ENCODE measurements around the gene CDC25C. TPM values are rescaled to one million over a fixed set of nuclear protein-coding genes. Genes with fewer than 3 reads are reported as not detected.
A peak's percentile ranks its signal among the peaks of the same experiment; 100 is the strongest.

CDC25C gene
- total RNA-seq, 1 experiment from 2014 or later, result 36.2 TPM

DNA sequence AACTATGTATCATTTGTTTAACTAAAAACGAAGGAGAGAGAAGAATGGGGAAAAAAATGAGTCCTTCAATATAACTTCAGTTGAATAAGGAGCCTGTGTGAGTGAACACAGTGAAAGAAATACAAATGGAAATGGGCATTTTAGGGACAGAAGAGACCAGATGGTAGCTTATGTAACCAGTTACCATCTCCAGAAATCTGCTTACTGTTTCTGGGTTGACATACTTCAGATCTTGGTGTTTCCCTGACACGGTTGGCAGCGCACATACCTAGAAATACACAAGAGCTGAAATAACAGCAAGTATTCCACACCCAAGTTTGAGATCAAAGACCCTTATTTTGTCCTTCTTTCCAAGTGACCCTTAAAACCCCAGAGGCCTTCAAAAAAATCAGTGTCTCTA lies 42.3 kb downstream of the CDC25C start:
- Histone ChIP-seq H3F3A (ENCODE audit: insufficient read depth, low read depth) (no peaks in the 10 kb centered on the region), H3K9me3 (ENCODE audit: insufficient read depth, low read depth) (no peaks in the 10 kb centered on the region), H3K36me3 (ENCODE audit: low read depth) (peaks cover 13% of the 10 kb centered on the region; the same call in 1 of the 2 replicates), H4K20me1 (ENCODE audit: insufficient read depth) (no peaks in the 10 kb centered on the region), H3K9me2 (ENCODE audit: insufficient read depth) (no peaks in the 10 kb centered on the region), H3K27ac (no peak overlapping the region), H3K4me3 (no peak overlapping the region), H2AFZ (no peak overlapping the region), H3K4me1 (replicated peaks; ENCODE audit: insufficient read depth) (no peaks in the 10 kb centered on the region), H3K79me2 (ENCODE audit: low read depth) (no peaks in the 10 kb centered on the region), H3K27me3 (ENCODE audit: insufficient read depth, low read depth) (no peaks in the 10 kb centered on the region), H3K4me2 (no peak overlapping the region)
- DNase-seq, result no peak
- POLR2A ChIA-PET (ENCODE audit: unreplicated experiment), result no interaction called here
- no peak for TF ChIP-seq CTCF (conservative IDR thresholded peaks at IDR 0.05)
- TF ChIP-seq EZH2 (IDR thresholded peaks at IDR 0.05; ENCODE audit: low read depth), result no peak
- CTCF ChIA-PET, result no interaction called here
- intact Hi-C loops (cut with micrococcal nuclease; ENCODE audit: unreplicated experiment), result no loop called here
- BruUV-seq (replicated peaks), result no TSS peak

DNA sequence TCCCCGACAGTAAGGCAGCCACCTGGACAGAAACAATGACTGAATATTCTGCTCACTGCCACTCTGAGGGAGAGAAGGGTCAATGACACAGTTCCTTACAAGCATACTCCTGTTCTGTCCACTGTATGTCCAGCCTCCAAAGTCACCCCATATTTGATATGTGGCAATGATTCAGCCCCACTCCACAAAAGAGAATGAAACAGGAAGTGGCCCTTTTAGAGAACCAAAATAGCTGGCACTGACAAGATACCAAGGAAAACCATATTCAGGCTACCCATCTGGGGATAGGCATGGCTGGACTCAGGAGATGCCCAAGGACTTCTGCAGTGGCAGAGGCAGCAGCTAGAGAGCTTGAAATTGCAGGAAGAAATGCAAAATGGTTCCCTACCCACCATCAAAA lies 44.4 kb downstream of the CDC25C start:
- Histone ChIP-seq H3K36me3 (ENCODE audit: low read depth) (peaks cover 13% of the 10 kb centered on the region; the same call in 1 of the 2 replicates), H3K9me3 (ENCODE audit: insufficient read depth, low read depth) (no peaks in the 10 kb centered on the region), H2AFZ (no peak overlapping the region), H3K27me3 (ENCODE audit: insufficient read depth, low read depth) (no peaks in the 10 kb centered on the region), H4K20me1 (ENCODE audit: insufficient read depth) (no peaks in the 10 kb centered on the region), H3K79me2 (ENCODE audit: low read depth) (no peaks in the 10 kb centered on the region), H3K9me2 (ENCODE audit: insufficient read depth) (no peaks in the 10 kb centered on the region), H3K4me1 (replicated peaks; ENCODE audit: insufficient read depth) (no peaks in the 10 kb centered on the region), H3K27ac (no peak overlapping the region), H3F3A (ENCODE audit: insufficient read depth, low read depth) (no peaks in the 10 kb centered on the region), H3K4me3 (no peak overlapping the region), H3K4me2 (no peak overlapping the region)
- BruUV-seq (replicated peaks), result no TSS peak
- DNase-seq, result no peak
- no peak for TF ChIP-seq CTCF (conservative IDR thresholded peaks at IDR 0.05)
- TF ChIP-seq EZH2 (IDR thresholded peaks at IDR 0.05; ENCODE audit: low read depth), result no peak
- intact Hi-C loops (cut with micrococcal nuclease; ENCODE audit: unreplicated experiment), result no loop called here
- POLR2A ChIA-PET (ENCODE audit: unreplicated experiment), result no interaction called here
- CTCF ChIA-PET, result no interaction called here

DNA sequence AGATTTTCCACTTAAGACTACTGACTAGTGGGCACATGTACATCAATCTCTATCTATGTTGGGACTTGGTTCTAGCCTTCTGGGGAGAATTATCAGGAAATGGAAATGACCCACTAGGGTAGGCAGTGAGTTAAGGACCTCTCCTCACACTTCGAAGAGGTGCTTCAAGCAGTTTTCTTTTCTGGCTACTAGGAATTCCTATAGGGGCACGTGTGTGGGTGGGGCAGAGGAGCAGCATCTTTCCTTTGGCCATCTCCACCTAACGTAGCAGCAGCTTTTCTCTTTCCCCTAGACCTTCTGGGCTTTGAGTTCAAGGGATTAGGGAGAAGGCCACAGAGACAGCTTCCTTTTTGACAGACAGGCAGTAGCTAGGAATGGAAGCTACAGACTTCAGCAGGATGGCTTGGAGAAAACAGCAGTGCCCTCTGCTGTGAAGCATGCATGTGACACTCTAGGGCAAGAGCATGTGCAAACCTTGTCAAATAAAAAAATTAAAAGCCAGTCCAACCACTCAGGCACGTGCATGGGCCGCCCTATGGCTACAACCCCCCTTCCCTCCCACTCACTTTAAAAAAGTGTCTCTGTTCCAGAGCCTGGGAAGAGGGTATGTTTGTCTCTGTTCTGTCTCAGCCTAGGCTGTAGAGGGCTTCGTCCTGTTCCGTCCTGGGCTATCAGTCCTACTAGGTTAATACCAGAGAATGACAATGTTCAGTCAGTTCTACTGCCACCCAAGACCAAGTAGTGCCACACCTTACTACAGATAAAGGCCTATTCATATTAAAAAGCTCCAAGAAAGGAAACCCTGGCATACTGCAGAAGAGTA lies 48.5 kb downstream of the CDC25C start:
- H3K36me3 ChIP-seq (ENCODE audit: low read depth), result peaks cover 8% of the 10 kb centered on the region; the same call in 1 of the 2 replicates
- H3K4me3 ChIP-seq, result no peak overlapping the region
- H3K9me2 ChIP-seq (ENCODE audit: insufficient read depth), result no peaks in the 10 kb centered on the region
- ChIA-PET CTCF (interaction anchor here (0.5 to 1.0 kb wide), 4 partner anchors 49 to 150 kb away, joined by 3 read pairs; partner anchors contain the start of gene CDC25C), POLR2A (ENCODE audit: unreplicated experiment) (no interaction called here)
- no peak overlapping the region for H3K27ac ChIP-seq
- TF ChIP-seq EZH2 (IDR thresholded peaks at IDR 0.05; ENCODE audit: low read depth), result no peak
- TF ChIP-seq CTCF (conservative IDR thresholded peaks at IDR 0.05), result peak; percentile 66
- BruUV-seq (replicated peaks), result no TSS peak
- H3K4me2 ChIP-seq, result no peak overlapping the region
- no peaks in the 10 kb centered on the region for H3K27me3 ChIP-seq (ENCODE audit: insufficient read depth, low read depth)
- intact Hi-C loops (cut with micrococcal nuclease; ENCODE audit: unreplicated experiment), result loop anchor here (1.0 to 2.0 kb wide), 2 partner anchors 60 to 103 kb away; no protein-coding TSS in a partner anchor
- H3K79me2 ChIP-seq (ENCODE audit: low read depth), result no peaks in the 10 kb centered on the region
- DNase-seq, result peak; percentile 43 to 50
- H3F3A ChIP-seq (ENCODE audit: insufficient read depth, low read depth), result no peaks in the 10 kb centered on the region
- no peaks in the 10 kb centered on the region for H3K9me3 ChIP-seq (ENCODE audit: insufficient read depth, low read depth)
- no peaks in the 10 kb centered on the region for H4K20me1 ChIP-seq (ENCODE audit: insufficient read depth)
- H3K4me1 ChIP-seq (replicated peaks; ENCODE audit: insufficient read depth), result no peaks in the 10 kb centered on the region
- no peak overlapping the region for H2AFZ ChIP-seq

Measured in PC-9 (cell line).